SJCRH30 (cell line): ENCODE data around the gene SLC38A5. TPM values are rescaled to one million over a fixed set of nuclear protein-coding genes. Genes with fewer than 3 reads are reported as not detected.
"Not testable (repeated sequence)": the region's sequence is repeated elsewhere in the genome, so short reads cannot be mapped to it uniquely, and the experiment has no call there.

Experiments
- DNase-seq, 2 experiments: peaks; one replicate each; pipeline ENCODE4 v3.0.0-alpha.2; 2015 to 2020
- H3K27ac ChIP-seq: fragments of 250-450 bp; sonication (Bioruptor Pico); 2 replicates; pipeline ENCODE4 v1.5.1; 2020; ENCODE audit warnings: mild to moderate bottlenecking, moderate library complexity
- H3K27me3 ChIP-seq: fragments of 250-450 bp; sonication (Bioruptor Pico); 2 replicates; pipeline ENCODE4 v1.5.1; 2020; ENCODE audit warnings: mild to moderate bottlenecking, moderate library complexity
- H3K36me3 ChIP-seq: fragments of 250-450 bp; sonication (Bioruptor Pico); 2 replicates; pipeline ENCODE4 v1.5.1; 2020; ENCODE audit warnings: mild to moderate bottlenecking, moderate library complexity
- H3K4me1 ChIP-seq: fragments of 250-450 bp; sonication (Bioruptor Pico); 2 replicates; pipeline ENCODE4 v1.5.1; 2020; ENCODE audit warnings: mild to moderate bottlenecking, moderate library complexity
- H3K4me3 ChIP-seq: fragments of 250-450 bp; sonication (Bioruptor Pico); 2 replicates; pipeline ENCODE4 v1.5.1; 2020; ENCODE audit warnings: mild to moderate bottlenecking, moderate library complexity
- H3K9me3 ChIP-seq: fragments of 250-450 bp; sonication (Bioruptor Pico); replicated peaks from 2 replicates; pipeline ENCODE4 v1.5.1; 2020; ENCODE audit warnings: mild to moderate bottlenecking, moderate library complexity
- total RNA-seq: library from RNA; depleted of rRNA; stranded (reverse); fragments of >200 nt; shearing (Covaris generic); gene quantifications from 2 replicates; pipeline ENCODE4 v1.2.3, GENCODE V29; 2014; rRNA removed

The SLC38A5 gene
- 13.8 and 15.4 TPM in 2 replicates for total RNA-seq

- DNase-seq: no peak
- Histone ChIP-seq H3K4me1 (no peaks in the 10 kb centered on the region), H3K36me3 (no peaks in the 10 kb centered on the region), H3K9me3 (no peaks in the 10 kb centered on the region), H3K27ac (no peak within 1 kb of the TSS), H3K4me3 (no peak within 1 kb of the TSS), H3K27me3 (no peaks in the 10 kb centered on the region)
Observed at GRCh38 chrX:48470110-48470832, at the start of gene SLC38A5. Gene SLC38A5 (minus strand): TSS chrX:48470260. CDS start chrX:48467924, 2,336 bp downstream.

GRCh38 chrX:48519481-48519880, 49.4 kb upstream of the SLC38A5 start:
- H3K27me3 ChIP-seq, H3K4me3 ChIP-seq, H3K27ac ChIP-seq, H3K36me3 ChIP-seq, H3K9me3 ChIP-seq, H3K4me1 ChIP-seq, DNase-seq: not testable (repeated sequence)

GRCh38 chrX:48516987-48517386, 46.9 kb upstream of the SLC38A5 start:
- no peaks in the 10 kb centered on the region for H3K4me1 ChIP-seq
- H3K27me3 ChIP-seq: no peaks in the 10 kb centered on the region
- no peaks in the 10 kb centered on the region for H3K36me3 ChIP-seq
- no peak overlapping the region for H3K4me3 ChIP-seq
- H3K9me3 ChIP-seq: no peaks in the 10 kb centered on the region
- H3K27ac ChIP-seq: no peak overlapping the region
- DNase-seq: no peak

- Histone ChIP-seq H3K27me3 (no peaks in the 10 kb centered on the region), H3K4me1 (no peaks in the 10 kb centered on the region), H3K9me3 (no peaks in the 10 kb centered on the region), H3K4me3 (no peak overlapping the region), H3K27ac (no peak overlapping the region), H3K36me3 (no peaks in the 10 kb centered on the region)
- no peak for DNase-seq
Observed at GRCh38 chrX:48516285-48516684, 46.2 kb upstream of the SLC38A5 start.

- no peaks in the 10 kb centered on the region for H3K36me3 ChIP-seq
Observed at GRCh38 chrX:48515842-48516241, 45.8 kb upstream of the SLC38A5 start.

DNA sequence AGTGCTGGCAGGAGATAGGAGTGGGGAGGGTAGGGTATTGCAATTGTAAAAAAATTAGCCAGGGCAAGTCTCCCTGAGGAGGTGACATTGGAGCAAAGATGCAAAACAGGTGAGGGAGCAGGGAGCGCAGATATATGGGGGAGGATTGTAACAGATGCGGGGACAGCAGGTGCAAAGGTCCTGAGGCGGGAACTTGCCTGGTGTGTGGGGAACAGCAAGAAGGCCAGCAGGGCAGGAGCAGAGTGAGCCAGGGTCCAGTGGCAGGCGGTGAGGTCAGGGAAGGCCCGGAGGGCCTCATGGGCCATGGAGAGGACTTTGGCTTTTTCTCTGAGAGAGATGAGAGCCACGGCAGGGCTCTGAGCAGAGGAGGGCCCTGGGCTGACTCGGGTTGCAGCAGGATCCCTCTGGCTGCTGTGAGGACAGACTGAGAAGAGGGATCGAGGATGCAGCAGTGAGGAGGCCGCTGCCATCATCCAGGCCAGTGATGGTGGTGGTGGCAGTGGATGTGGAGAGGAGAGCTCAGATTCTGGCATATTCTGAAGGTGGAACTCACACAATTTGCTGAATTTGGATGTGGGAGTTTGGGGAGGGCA, 44.9 kb upstream of the SLC38A5 start:
- no peaks in the 10 kb centered on the region for H3K36me3 ChIP-seq
- no peak for DNase-seq

More at GRCh38 chrX:48515842-48516241, 45.8 kb upstream of the SLC38A5 start:
- no peak for DNase-seq
- no peak overlapping the region for H3K27ac ChIP-seq
- H3K9me3 ChIP-seq: no peaks in the 10 kb centered on the region
- no peak overlapping the region for H3K4me3 ChIP-seq
- no peaks in the 10 kb centered on the region for H3K27me3 ChIP-seq
- H3K4me1 ChIP-seq: no peaks in the 10 kb centered on the region

DNA sequence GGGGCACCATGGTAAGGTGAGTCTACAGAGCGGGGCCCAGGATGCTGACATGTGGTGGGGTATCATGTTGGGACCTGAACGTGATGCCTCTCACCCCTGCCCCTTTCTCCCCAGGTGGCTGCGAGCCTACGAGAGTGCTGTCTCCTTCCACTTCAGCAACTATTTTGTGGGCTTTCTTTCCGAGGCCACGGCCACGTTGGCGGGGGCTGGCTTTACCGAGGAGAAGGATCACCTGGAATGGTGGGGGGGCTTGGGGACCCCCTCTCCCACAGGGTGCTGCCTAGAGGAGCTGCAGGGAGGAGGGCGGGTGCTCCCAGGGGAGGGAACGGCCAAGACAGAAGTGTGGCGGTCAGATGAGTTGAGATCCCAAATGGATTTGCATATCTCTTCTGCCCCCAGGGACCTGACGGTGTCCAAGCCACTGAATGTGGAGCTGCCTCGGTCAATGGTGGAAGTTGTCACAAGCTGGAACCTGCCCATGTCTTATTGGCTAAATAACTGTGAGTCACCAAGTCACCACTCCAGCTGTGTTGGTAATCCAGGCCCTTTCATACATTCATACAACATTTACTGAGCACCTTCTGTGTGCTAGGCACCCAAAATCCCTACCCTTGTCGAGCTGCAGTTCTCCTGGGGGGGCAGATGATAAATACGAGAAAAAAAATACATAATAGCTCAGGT, 44.2 kb upstream of the SLC38A5 start:
- Histone ChIP-seq H3K27ac (no peak overlapping the region), H3K27me3 (no peaks in the 10 kb centered on the region), H3K4me3 (no peak overlapping the region), H3K9me3 (no peaks in the 10 kb centered on the region), H3K4me1 (no peaks in the 10 kb centered on the region), H3K36me3 (no peaks in the 10 kb centered on the region)
- DNase-seq: no peak

More for the DNA sequence above, 44.9 kb upstream of the SLC38A5 start:
- no peak overlapping the region for H3K27ac ChIP-seq
- H3K4me1 ChIP-seq: no peaks in the 10 kb centered on the region
- no peaks in the 10 kb centered on the region for H3K9me3 ChIP-seq
- H3K27me3 ChIP-seq: no peaks in the 10 kb centered on the region
- H3K4me3 ChIP-seq: no peak overlapping the region

DNA sequence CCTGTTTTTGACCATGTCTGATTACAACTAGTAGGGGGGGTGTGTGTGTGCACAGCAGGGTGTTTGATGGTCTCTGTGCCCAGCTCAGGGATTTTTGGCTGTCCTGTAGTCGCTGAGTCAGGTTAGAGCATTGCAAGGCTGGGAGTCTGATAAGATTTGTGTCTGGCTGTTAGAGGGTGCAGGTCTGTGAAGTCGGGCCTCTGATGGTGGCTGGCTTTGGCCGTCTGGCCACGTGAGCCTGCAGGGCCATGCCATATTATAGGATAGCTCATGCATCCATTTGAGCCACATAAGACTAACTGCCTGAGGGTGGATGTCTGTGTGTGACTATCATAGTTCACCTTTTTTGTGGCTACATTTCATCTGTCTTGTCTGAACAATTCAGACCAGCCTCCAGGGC, 43.6 kb upstream of the SLC38A5 start:
- Histone ChIP-seq H3K9me3 (no peaks in the 10 kb centered on the region), H3K4me1 (no peaks in the 10 kb centered on the region), H3K27me3 (no peaks in the 10 kb centered on the region), H3K36me3 (no peaks in the 10 kb centered on the region), H3K27ac (no peak overlapping the region), H3K4me3 (no peak overlapping the region)
- DNase-seq: no peak

GRCh38 chrX:48512371-48512935, 42.4 kb upstream of the SLC38A5 start:
- Histone ChIP-seq H3K9me3 (no peaks in the 10 kb centered on the region), H3K27ac (no peak overlapping the region), H3K27me3 (no peaks in the 10 kb centered on the region), H3K4me3 (no peak overlapping the region), H3K4me1 (no peaks in the 10 kb centered on the region), H3K36me3 (no peaks in the 10 kb centered on the region)
- DNase-seq: no peak

GRCh38 chrX:48511560-48511959, 41.5 kb upstream of the SLC38A5 start:
- Histone ChIP-seq H3K27me3 (no peaks in the 10 kb centered on the region), H3K9me3 (no peaks in the 10 kb centered on the region), H3K4me1 (no peaks in the 10 kb centered on the region), H3K27ac (no peak overlapping the region), H3K4me3 (no peak overlapping the region), H3K36me3 (no peaks in the 10 kb centered on the region)
- peak in 1 of 2 experiments; percentile 21 for DNase-seq

- no peak for DNase-seq
- Histone ChIP-seq H3K9me3 (no peaks in the 10 kb centered on the region), H3K27ac (no peak overlapping the region), H3K27me3 (no peaks in the 10 kb centered on the region), H3K4me1 (no peaks in the 10 kb centered on the region), H3K36me3 (no peaks in the 10 kb centered on the region), H3K4me3 (peak overlapping the region; percentile 74)
Observed at GRCh38 chrX:48509619-48510018, 39.6 kb upstream of the SLC38A5 start.

- Histone ChIP-seq H3K4me3 (peak overlapping the region; percentile 74), H3K36me3 (no peaks in the 10 kb centered on the region), H3K27me3 (no peaks in the 10 kb centered on the region), H3K4me1 (no peaks in the 10 kb centered on the region), H3K9me3 (no peaks in the 10 kb centered on the region), H3K27ac (no peak overlapping the region; the same call in 1 of the 2 replicates)
- no peak for DNase-seq
Observed at GRCh38 chrX:48509245-48509590, 39.2 kb upstream of the SLC38A5 start.

DNA sequence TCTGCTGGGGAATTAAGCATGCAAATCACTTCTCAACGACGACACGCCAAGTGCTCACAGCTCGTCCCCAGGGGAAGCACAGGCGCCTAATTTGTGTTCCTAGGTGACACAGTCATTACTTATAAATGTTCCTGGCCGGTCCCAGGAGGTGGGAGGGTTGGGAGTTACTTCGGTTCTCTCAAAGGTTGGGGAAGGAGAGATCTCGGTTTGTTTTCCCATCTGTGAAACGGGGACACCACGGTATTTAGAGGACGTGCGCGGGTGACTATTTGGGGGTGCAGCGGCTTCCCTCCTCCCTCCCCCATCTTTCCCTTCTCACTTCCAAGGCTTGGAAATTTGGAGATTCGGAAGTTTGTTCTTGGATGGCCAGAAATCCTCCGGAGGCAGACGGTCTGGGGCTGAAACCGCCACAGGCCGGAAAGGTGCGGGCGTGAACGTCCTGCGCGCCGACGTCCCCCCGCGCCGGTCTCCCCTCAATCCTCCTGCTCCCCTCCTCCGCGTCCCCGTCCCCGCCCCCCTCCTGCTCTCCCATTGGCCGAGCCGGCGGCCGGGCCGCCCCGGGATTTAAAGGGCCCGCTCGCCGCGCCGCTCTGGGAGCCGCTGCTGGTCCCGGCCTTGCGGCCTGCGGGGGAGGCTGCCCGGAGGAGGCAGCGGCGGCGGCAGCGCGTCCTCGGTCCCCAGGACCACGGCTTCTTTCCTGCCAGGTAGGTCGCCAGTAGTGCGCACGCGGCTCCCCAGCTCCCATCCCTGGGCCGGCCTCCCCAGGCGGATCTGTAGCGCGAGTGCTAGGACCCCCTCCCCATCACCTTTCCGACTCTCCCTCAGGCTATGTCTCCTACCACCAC, 38.6 kb upstream of the SLC38A5 start, which contains the start of gene PORCN:
PORCN (plus strand) TSS at position 593 of the 845 bp plus-strand sequence. CDS start 829 bp downstream, outside the sequence.
- Histone ChIP-seq H3K27ac (peak within 1 kb of the TSS; percentile 45; the same call in 1 of the 2 replicates), H3K4me3 (peak within 1 kb of the TSS; percentile 74), H3K4me1 (no peaks in the 10 kb centered on the region), H3K9me3 (no peaks in the 10 kb centered on the region), H3K27me3 (no peaks in the 10 kb centered on the region), H3K36me3 (no peaks in the 10 kb centered on the region)
- DNase-seq: peak; percentile 75 to 81

DNA sequence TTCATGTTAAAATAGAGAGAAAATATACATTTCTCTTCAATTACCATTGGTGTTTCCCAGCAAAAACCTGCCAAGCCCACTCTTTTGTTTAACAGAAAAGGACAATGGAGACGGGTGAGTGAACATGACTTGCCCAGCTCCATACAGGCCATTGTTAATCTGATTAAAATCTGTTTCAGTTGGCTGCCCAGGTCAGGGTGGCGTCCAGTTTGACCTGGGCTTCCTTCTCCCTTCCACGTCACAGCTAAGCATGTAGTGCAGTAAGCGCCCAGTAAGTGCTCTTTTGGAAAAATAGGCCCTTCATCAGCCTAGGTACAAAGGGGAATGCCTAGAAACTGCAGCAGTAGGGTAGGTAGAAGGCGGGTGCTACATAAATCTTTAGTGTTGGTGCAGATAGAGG, 37.2 kb upstream of the SLC38A5 start:
- Histone ChIP-seq H3K36me3 (no peaks in the 10 kb centered on the region), H3K9me3 (no peaks in the 10 kb centered on the region), H3K4me3 (no peak overlapping the region), H3K27me3 (no peaks in the 10 kb centered on the region), H3K27ac (no peak overlapping the region), H3K4me1 (no peaks in the 10 kb centered on the region)
- no peak for DNase-seq
